ENCODE measurements around the gene DNAL4.

DNA sequence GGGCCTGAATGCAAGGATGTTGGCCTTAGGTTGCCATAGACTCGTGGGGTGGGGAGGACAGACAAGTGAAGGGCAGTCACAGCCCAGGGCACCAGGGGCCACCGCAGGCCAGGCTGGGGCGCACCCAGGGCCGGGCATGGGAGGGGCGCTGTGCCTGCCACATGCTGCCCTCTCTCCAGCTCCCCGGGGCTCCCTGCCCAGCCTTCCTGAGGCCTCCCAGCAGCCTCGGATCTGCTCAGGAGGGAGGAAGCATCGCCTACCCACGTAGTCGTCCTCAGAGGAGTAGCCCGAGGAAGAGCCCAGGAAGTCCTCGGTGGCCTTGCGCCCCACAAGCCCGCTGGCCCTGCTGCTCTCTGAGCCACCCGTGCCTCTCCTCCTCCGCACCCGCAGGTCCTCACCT lies 43.3 kb downstream of the DNAL4 start:
- TF ChIP-seq, protein P1, sequence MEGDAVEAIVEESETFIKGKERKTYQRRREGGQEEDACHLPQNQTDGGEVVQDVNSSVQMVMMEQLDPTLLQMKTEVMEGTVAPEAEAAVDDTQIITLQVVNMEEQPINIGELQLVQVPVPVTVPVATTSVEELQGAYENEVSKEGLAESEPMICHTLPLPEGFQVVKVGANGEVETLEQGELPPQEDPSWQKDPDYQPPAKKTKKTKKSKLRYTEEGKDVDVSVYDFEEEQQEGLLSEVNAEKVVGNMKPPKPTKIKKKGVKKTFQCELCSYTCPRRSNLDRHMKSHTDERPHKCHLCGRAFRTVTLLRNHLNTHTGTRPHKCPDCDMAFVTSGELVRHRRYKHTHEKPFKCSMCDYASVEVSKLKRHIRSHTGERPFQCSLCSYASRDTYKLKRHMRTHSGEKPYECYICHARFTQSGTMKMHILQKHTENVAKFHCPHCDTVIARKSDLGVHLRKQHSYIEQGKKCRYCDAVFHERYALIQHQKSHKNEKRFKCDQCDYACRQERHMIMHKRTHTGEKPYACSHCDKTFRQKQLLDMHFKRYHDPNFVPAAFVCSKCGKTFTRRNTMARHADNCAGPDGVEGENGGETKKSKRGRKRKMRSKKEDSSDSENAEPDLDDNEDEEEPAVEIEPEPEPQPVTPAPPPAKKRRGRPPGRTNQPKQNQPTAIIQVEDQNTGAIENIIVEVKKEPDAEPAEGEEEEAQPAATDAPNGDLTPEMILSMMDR (IDR thresholded peaks at IDR 0.05), result no peak
- TF ChIP-seq POLR2AphosphoS5 (IDR thresholded peaks at IDR 0.05; ENCODE audit: insufficient read depth in 1 of 2, low read depth in 1 of 2), result no peak

Measured in vagina (tissue), 2 donors.